IMR-90 (cell line): ENCODE data around the gene LRRC10. TPM values are rescaled to one million over a fixed set of nuclear protein-coding genes. Genes with fewer than 3 reads are reported as not detected.

Experiments
- ATAC-seq: fragments of 200-7000 bp; cut with Tn5 transposase; 2 replicates; pipeline ENCODE4 v1.9.1; 2020; ENCODE audit warnings: low read depth, mild to moderate bottlenecking, moderate library complexity
- BruUV-seq: library from RNA; stranded (reverse); fragments of 400-500 nt; replicated peaks from 2 replicates; lab custom pipeline; 2021; lab: Mats Ljungman, UMichigan
- CTCF ChIA-PET: fragments of 300-600 bp; formaldehyde crosslinking; extraction: SDS; loops from one replicate; lab custom pipeline; 2021; ENCODE audit warnings: antibody characterized with exemption; lab: Yijun Ruan, JAX
- POLR2A ChIA-PET: fragments of 300-600 bp; sonication (Branson Sonifier 250); formaldehyde crosslinking; loops from one replicate; lab custom pipeline; 2022; ENCODE audit warnings: antibody characterized with exemption; ENCODE audit not compliant: unreplicated experiment; lab: Charles Lee
- DNase-seq: peaks from one replicate; pipeline ENCODE4 v3.0.0; 2013
- H2AFZ ChIP-seq: replicated peaks from 2 replicates; pipeline ENCODE3; 2013; ENCODE audit warnings: low read length, mild to moderate bottlenecking; ENCODE audit not compliant: poor library complexity
- H2AK5ac ChIP-seq: 2 replicates; pipeline ENCODE4 v1.6.1; 2013; ENCODE audit warnings: low read depth, low read length, inconsistent platforms
- H2AK9ac ChIP-seq: replicated peaks from 2 replicates; pipeline ENCODE3; 2013; ENCODE audit warnings: mild to moderate bottlenecking, low read depth, low read length, moderate library complexity; ENCODE audit not compliant: poor library complexity
- H2BK120ac ChIP-seq: 2 replicates; pipeline ENCODE4 v1.6.1; 2013; ENCODE audit warnings: low read depth, low read length, inconsistent platforms
- H2BK15ac ChIP-seq: 3 replicates; pipeline ENCODE4 v1.6.1; 2013; ENCODE audit warnings: low read depth, low read length, inconsistent platforms
- H2BK20ac ChIP-seq: 2 replicates; pipeline ENCODE4 v1.6.1; 2013; ENCODE audit warnings: low read depth, mild to moderate bottlenecking, inconsistent platforms, low read length, moderate library complexity
- H2BK5ac ChIP-seq: 2 replicates; pipeline ENCODE4 v1.6.1; 2013; ENCODE audit warnings: mild to moderate bottlenecking, low read depth, low read length, inconsistent platforms; ENCODE audit not compliant: poor library complexity, severe bottlenecking
- H3K14ac ChIP-seq: replicated peaks from 2 replicates; pipeline ENCODE4 v1.6.1; 2013; ENCODE audit warnings: low read depth, low read length, inconsistent platforms
- H3K18ac ChIP-seq: 2 replicates; pipeline ENCODE4 v1.6.1; 2013; ENCODE audit warnings: low read depth, low read length, control low read depth
- H3K23ac ChIP-seq: 2 replicates; pipeline ENCODE4 v1.6.1; 2013; ENCODE audit warnings: low read depth, low read length, inconsistent platforms
- H3K27ac ChIP-seq: 2 replicates; pipeline ENCODE4 v1.5.1; 2013; ENCODE audit warnings: mild to moderate bottlenecking, control low read depth, low read length; ENCODE audit not compliant: insufficient read depth
- H3K27me3 ChIP-seq: 2 replicates; pipeline ENCODE4 v1.6.1; 2013; ENCODE audit warnings: low read length; ENCODE audit not compliant: control insufficient read depth, insufficient read depth
- H3K36me3 ChIP-seq: 2 replicates; pipeline ENCODE4 v1.6.1; 2013; ENCODE audit warnings: low read length, mixed read lengths; ENCODE audit not compliant: control insufficient read depth, insufficient read depth
- H3K4ac ChIP-seq: 2 replicates; pipeline ENCODE4 v1.6.1; 2013; ENCODE audit warnings: low read depth, low read length, inconsistent platforms
- H3K4me1 ChIP-seq: 2 replicates; pipeline ENCODE4 v1.6.1; 2013; ENCODE audit warnings: low read length, mixed read lengths; ENCODE audit not compliant: control insufficient read depth, insufficient read depth
- H3K4me2 ChIP-seq: 2 replicates; pipeline ENCODE4 v1.6.1; 2013; ENCODE audit warnings: low read depth, mild to moderate bottlenecking, control low read depth, low read length, moderate library complexity
- H3K4me3 ChIP-seq: 2 replicates; pipeline ENCODE4 v1.5.1; 2013; ENCODE audit warnings: low read depth, mild to moderate bottlenecking, control low read depth, low read length, moderate library complexity; ENCODE audit not compliant: insufficient read depth
- H3K56ac ChIP-seq: 2 replicates; pipeline ENCODE4 v1.6.1; 2013; ENCODE audit warnings: low read length, inconsistent platforms; ENCODE audit not compliant: insufficient read depth; ENCODE audit errors: extremely low read depth
- H3K79me1 ChIP-seq, 2 experiments: 2 replicates each; pipeline ENCODE4 v1.6.1; 2013; ENCODE audit warnings: low read length in 2 of 2, inconsistent platforms in 1 of 2, low read depth in 1 of 2
- H3K9ac ChIP-seq: 2 replicates; pipeline ENCODE4 v1.6.1; 2013; ENCODE audit warnings: low read depth, low read length, control low read depth
- H3K9me1 ChIP-seq: 2 replicates; pipeline ENCODE4 v1.6.1; 2013; ENCODE audit warnings: low read length, inconsistent platforms; ENCODE audit not compliant: insufficient read depth
- H3K9me3 ChIP-seq: 2 replicates; pipeline ENCODE4 v1.6.1; 2013; ENCODE audit warnings: low read length; ENCODE audit not compliant: control insufficient read depth, insufficient read depth
- H4K20me1 ChIP-seq: 2 replicates; pipeline ENCODE4 v1.6.1; 2013; ENCODE audit warnings: low read length, inconsistent platforms; ENCODE audit not compliant: insufficient read depth
- H4K5ac ChIP-seq: 2 replicates; pipeline ENCODE4 v1.6.1; 2013; ENCODE audit warnings: mild to moderate bottlenecking, low read depth, low read length, control low read depth
- H4K8ac ChIP-seq, 2 experiments: 2 replicates each; pipeline ENCODE4 v1.6.1; 2013; ENCODE audit warnings: low read depth in 2 of 2, low read length in 2 of 2, control low read depth in 1 of 2, inconsistent platforms in 1 of 2
- H4K91ac ChIP-seq: 2 replicates; pipeline ENCODE4 v1.6.1; 2013; ENCODE audit warnings: low read depth, low read length, inconsistent platforms; ENCODE audit not compliant: insufficient read depth
- BHLHE40 ChIP-seq: fragments of 150-350 bp; IDR thresholded peaks from 2 replicates; pipeline ENCODE4 v1.6.1; 2016; ENCODE audit warnings: mild to moderate bottlenecking, low read depth, low read length
- FOS ChIP-seq: fragments of 150-350 bp; IDR thresholded peaks from 2 replicates; pipeline ENCODE4 v1.6.1; 2016; ENCODE audit warnings: low read depth, low read length
- MAZ ChIP-seq: IDR thresholded peaks from 2 replicates; pipeline ENCODE4 v1.6.1; 2012; ENCODE audit warnings: low read depth, mild to moderate bottlenecking, low read length, improper control_type of control experiment, moderate library complexity, borderline replicate concordance
- MXI1 ChIP-seq: IDR thresholded peaks from 2 replicates; pipeline ENCODE4 v1.6.1; 2012; ENCODE audit warnings: low read depth, mild to moderate bottlenecking, low read length, moderate library complexity, borderline replicate concordance
- NFE2L2 ChIP-seq: fragments of 150-350 bp; IDR thresholded peaks from 2 replicates; pipeline ENCODE4 v1.6.1; 2016; ENCODE audit warnings: low read depth, mild to moderate bottlenecking, low read length
- RAD21 ChIP-seq: IDR thresholded peaks from 2 replicates; pipeline ENCODE4 v1.6.1; 2012; ENCODE audit warnings: low read length, improper control_type of control experiment
- SMC3 ChIP-seq: fragments of 150-350 bp; IDR thresholded peaks from 2 replicates; pipeline ENCODE4 v1.6.1; 2016; ENCODE audit warnings: low read depth, mild to moderate bottlenecking, antibody characterized with exemption, low read length, moderate library complexity
- WGBS, 2 experiments: methylation state at CpG; one replicate each; pipeline versions ENCODE4 v1.1.5 to v1.1.7; 2013; ENCODE audit warnings: missing lambda C conversion rate in 2 of 2; ENCODE audit not compliant: insufficient read length in 1 of 2; ENCODE audit errors: extremely low coverage in 2 of 2; 5-methylcytosine and 5-hydroxymethylcytosine counted together
- dilution Hi-C: fragments of 300-500 bp; cut with HindIII; formaldehyde crosslinking; loops from one replicate; pipeline ENCODE4 v1.14.3; 2018; ENCODE audit warnings: low sequenced_read_pairs; ENCODE audit not compliant: unreplicated experiment
- in situ Hi-C: fragments of 300-500 bp; cut with MboI; formaldehyde crosslinking; loops from 3 replicates; pipeline ENCODE4 v1.14.3; 2019; ENCODE audit warnings: low sequenced_read_pairs, inconsistent platforms, mixed read lengths
- intact Hi-C: fragments of 100-400 bp; cut with micrococcal nuclease; formaldehyde crosslinking; loops from 2 replicates; pipeline ENCODE4 v1.10.0; 2022
- polyA plus RNA-seq, 3 experiments: library from polyadenylated mRNA; depleted of rRNA; stranded (reverse); fragments of >200 nt; gene quantifications; 2 replicates each; pipeline ENCODE4 v1.2.3, GENCODE V29; 2012; ENCODE audit warnings: low replicate concordance in 1 of 3
- total RNA-seq: library from RNA; depleted of rRNA; stranded (reverse); fragments of >200 nt; gene quantifications from 2 replicates; pipeline ENCODE4 v1.2.3, GENCODE V29; 2012
- TF ChIP-seq, protein P1 (sequence below): fragments of 150-350 bp; IDR thresholded peaks from 2 replicates; pipeline ENCODE4 v1.6.1; 2016; ENCODE audit warnings: low read depth, mild to moderate bottlenecking, low read length, moderate library complexity, borderline replicate concordance
- TF ChIP-seq, protein P2 (sequence below): fragments of 150-350 bp; IDR thresholded peaks from 2 replicates; pipeline ENCODE4 v1.6.1; 2017; ENCODE audit warnings: mild to moderate bottlenecking, antibody characterized with exemption, low read length, low read depth

The LRRC10 gene
- total and polyA plus RNA-seq, 2 of the 4 experiments (the other 2 are of a cell fraction) = not detected

DNA sequence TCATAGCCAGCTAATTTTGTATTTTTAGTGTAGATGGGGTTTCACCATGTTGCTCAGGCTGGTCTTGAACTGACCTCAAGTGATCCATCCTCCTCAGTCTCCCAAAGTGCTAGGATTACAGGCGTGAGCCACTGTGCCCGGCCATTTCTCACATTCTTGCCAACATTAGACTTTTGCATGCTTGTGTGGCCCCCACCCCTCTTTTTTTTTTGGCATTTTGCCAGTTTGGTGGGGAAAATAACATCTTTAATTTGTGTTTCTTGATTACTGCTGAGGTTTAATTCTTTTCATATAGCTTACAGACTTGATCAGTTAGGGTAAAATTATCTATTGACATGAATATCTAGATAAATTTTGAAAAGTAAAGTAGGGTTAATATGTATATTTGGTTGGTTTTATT, 21.6 kb downstream of the LRRC10 start:
- CTCF ChIA-PET = interaction anchor here (0.7 kb wide), 1 partner anchor 83 kb away, joined by 3 read pairs; no protein-coding TSS in a partner anchor

More for the DNA sequence above, 21.6 kb downstream of the LRRC10 start:
- no peak overlapping the region for H3K23ac ChIP-seq
- H4K5ac ChIP-seq = no peak overlapping the region
- DNase-seq (no peak), ATAC-seq (no peak)
- H3K9me3 ChIP-seq = no peaks in the 10 kb centered on the region
- peaks cover 49% of the 10 kb centered on the region for H3K36me3 ChIP-seq
- H4K20me1 ChIP-seq = peaks cover 11% of the 10 kb centered on the region
- no peak overlapping the region for H3K4ac ChIP-seq
- dilution Hi-C loops (no loop called here), intact Hi-C loops (loop anchor here (5.0 kb wide), 1 partner anchor 202 kb away; no protein-coding TSS in a partner anchor), in situ Hi-C loops (loop anchor here (25.0 kb wide), 1 partner anchor 752 kb away; no protein-coding TSS in a partner anchor)
- no peak overlapping the region for H2BK20ac ChIP-seq
- H4K91ac ChIP-seq = no peak overlapping the region
- no peak overlapping the region for H2AK9ac ChIP-seq
- peaks cover 45 to 50% of the 10 kb centered on the region in 2 experiments for H3K79me1 ChIP-seq
- H3K18ac ChIP-seq = no peak overlapping the region
- H3K4me1 ChIP-seq = no peaks in the 10 kb centered on the region
- no TSS peak for BruUV-seq
- H3K27ac ChIP-seq = no peak overlapping the region
- no peak overlapping the region for H2AFZ ChIP-seq
- TF ChIP-seq NFE2L2 (no peak), BHLHE40 (no peak), MAZ (no peak), SMC3 (no peak), FOS (no peak), RAD21 (no peak), MXI1 (no peak)
- TF ChIP-seq, protein P1, sequence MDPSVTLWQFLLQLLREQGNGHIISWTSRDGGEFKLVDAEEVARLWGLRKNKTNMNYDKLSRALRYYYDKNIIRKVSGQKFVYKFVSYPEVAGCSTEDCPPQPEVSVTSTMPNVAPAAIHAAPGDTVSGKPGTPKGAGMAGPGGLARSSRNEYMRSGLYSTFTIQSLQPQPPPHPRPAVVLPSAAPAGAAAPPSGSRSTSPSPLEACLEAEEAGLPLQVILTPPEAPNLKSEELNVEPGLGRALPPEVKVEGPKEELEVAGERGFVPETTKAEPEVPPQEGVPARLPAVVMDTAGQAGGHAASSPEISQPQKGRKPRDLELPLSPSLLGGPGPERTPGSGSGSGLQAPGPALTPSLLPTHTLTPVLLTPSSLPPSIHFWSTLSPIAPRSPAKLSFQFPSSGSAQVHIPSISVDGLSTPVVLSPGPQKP = no peak
- TF ChIP-seq, protein P2, sequence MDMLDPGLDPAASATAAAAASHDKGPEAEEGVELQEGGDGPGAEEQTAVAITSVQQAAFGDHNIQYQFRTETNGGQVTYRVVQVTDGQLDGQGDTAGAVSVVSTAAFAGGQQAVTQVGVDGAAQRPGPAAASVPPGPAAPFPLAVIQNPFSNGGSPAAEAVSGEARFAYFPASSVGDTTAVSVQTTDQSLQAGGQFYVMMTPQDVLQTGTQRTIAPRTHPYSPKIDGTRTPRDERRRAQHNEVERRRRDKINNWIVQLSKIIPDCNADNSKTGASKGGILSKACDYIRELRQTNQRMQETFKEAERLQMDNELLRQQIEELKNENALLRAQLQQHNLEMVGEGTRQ = no peak
- H3K4me2 ChIP-seq = no peak overlapping the region
- no peak overlapping the region for H3K4me3 ChIP-seq
- no peak overlapping the region for H2BK5ac ChIP-seq
- POLR2A ChIA-PET = no interaction called here
- H3K9me1 ChIP-seq = no peaks in the 10 kb centered on the region
- H3K14ac ChIP-seq = no peak overlapping the region
- no CpG with 5 or more reads among the region's 2 CpGs for WGBS, 2 experiments
- H3K27me3 ChIP-seq = no peaks in the 10 kb centered on the region
- H3K9ac ChIP-seq = no peak overlapping the region
- no peak overlapping the region for H2AK5ac ChIP-seq
- no peak overlapping the region for H4K8ac ChIP-seq
- no peak overlapping the region for H2BK120ac ChIP-seq
- no peak overlapping the region for H2BK15ac ChIP-seq
- no peak overlapping the region for H3K56ac ChIP-seq
